ENCODE results near the gene PLEKHG5. TPM values are rescaled to one million over a fixed set of nuclear protein-coding genes. Genes with fewer than 3 reads are reported as not detected.

The PLEKHG5 gene
- polyA plus RNA-seq, 2 of the 4 experiments (the other 2 are of a cell fraction) = 0.84 to 3.1 TPM

GRCh38 chr1:6423321-6423999 lies 68.0 kb downstream of the PLEKHG5 start:
- POLR2A ChIA-PET = no interaction called here
- no peak for FAIRE-seq

GRCh38 chr1:6421266-6421665 lies 70.2 kb downstream of the PLEKHG5 start:
- Histone ChIP-seq H3K4me3 (no peak overlapping the region), H3K9me3 (no peaks in the 10 kb centered on the region), H3K4me2 (no peak overlapping the region), H3K27ac (no peak overlapping the region), H3K4me1 (peaks cover 17% of the 10 kb centered on the region)
- CTCF ChIA-PET = interaction anchor here (1.3 to 6.8 kb wide), 4 partner anchors 16 to 72 kb away, joined by 3 to 96 read pairs (median 28); no protein-coding TSS in a partner anchor
- TF ChIP-seq POLR2A (IDR thresholded peaks at IDR 0.05; ENCODE audit: low read length) = no peak
- TF ChIP-seq MAFK (IDR thresholded peaks at IDR 0.05; ENCODE audit: partially characterized antibody) = no peak
- TF ChIP-seq CTCF (IDR thresholded peaks at IDR 0.05) = no peak
- 73% methylated on average over 4 of the region's 4 CpGs for WGBS (ENCODE audit: missing lambda C conversion rate)
- no peak for DNase-seq (ENCODE audit: low read depth in 1 of 2, low spot score in 1 of 2)
- no peak for FAIRE-seq
- no peak for ATAC-seq
- POLR2A ChIA-PET = no interaction called here

More at GRCh38 chr1:6423321-6423999, 68.0 kb downstream of the PLEKHG5 start:
- ATAC-seq (peak; percentile 60 to 78), DNase-seq (ENCODE audit: low read depth in 1 of 2, low spot score in 1 of 2) (peak in 1 of 2 experiments; percentile 52)
- WGBS (ENCODE audit: missing lambda C conversion rate) = 8% methylated on average over 11 of the region's 24 CpGs
- H3K4me2 ChIP-seq = peak overlapping the region; percentile 82
- peak overlapping the region; percentile 35; the same call in 2 of the 3 replicates for H3K4me3 ChIP-seq
- peaks cover 19% of the 10 kb centered on the region for H3K4me1 ChIP-seq
- peak overlapping the region in 1 of 2 experiments; percentile 38; a peak in 1 of 6 replicates for H3K27ac ChIP-seq
- no peak for TF ChIP-seq CEBPB (IDR thresholded peaks at IDR 0.05)
- TF ChIP-seq CBX8 (IDR thresholded peaks at IDR 0.05) = no peak
- TF ChIP-seq, protein P1, sequence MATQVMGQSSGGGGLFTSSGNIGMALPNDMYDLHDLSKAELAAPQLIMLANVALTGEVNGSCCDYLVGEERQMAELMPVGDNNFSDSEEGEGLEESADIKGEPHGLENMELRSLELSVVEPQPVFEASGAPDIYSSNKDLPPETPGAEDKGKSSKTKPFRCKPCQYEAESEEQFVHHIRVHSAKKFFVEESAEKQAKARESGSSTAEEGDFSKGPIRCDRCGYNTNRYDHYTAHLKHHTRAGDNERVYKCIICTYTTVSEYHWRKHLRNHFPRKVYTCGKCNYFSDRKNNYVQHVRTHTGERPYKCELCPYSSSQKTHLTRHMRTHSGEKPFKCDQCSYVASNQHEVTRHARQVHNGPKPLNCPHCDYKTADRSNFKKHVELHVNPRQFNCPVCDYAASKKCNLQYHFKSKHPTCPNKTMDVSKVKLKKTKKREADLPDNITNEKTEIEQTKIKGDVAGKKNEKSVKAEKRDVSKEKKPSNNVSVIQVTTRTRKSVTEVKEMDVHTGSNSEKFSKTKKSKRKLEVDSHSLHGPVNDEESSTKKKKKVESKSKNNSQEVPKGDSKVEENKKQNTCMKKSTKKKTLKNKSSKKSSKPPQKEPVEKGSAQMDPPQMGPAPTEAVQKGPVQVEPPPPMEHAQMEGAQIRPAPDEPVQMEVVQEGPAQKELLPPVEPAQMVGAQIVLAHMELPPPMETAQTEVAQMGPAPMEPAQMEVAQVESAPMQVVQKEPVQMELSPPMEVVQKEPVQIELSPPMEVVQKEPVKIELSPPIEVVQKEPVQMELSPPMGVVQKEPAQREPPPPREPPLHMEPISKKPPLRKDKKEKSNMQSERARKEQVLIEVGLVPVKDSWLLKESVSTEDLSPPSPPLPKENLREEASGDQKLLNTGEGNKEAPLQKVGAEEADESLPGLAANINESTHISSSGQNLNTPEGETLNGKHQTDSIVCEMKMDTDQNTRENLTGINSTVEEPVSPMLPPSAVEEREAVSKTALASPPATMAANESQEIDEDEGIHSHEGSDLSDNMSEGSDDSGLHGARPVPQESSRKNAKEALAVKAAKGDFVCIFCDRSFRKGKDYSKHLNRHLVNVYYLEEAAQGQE (IDR thresholded peaks at IDR 0.05) = no peak
- no peak for TF ChIP-seq HOXB5 (CRISPR knock-in tag; IDR thresholded peaks at IDR 0.05)
- no peak for TF ChIP-seq GATA3 (IDR thresholded peaks at IDR 0.05; ENCODE audit: borderline replicate concordance)
- TF ChIP-seq, protein P2, sequence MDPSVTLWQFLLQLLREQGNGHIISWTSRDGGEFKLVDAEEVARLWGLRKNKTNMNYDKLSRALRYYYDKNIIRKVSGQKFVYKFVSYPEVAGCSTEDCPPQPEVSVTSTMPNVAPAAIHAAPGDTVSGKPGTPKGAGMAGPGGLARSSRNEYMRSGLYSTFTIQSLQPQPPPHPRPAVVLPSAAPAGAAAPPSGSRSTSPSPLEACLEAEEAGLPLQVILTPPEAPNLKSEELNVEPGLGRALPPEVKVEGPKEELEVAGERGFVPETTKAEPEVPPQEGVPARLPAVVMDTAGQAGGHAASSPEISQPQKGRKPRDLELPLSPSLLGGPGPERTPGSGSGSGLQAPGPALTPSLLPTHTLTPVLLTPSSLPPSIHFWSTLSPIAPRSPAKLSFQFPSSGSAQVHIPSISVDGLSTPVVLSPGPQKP (IDR thresholded peaks at IDR 0.05; ENCODE audit: low read depth, low read length) = no peak
- TF ChIP-seq ZFP36 (IDR thresholded peaks at IDR 0.05; ENCODE audit: borderline replicate concordance, partially characterized antibody) = no peak
- no peak for TF ChIP-seq RFX5 (IDR thresholded peaks at IDR 0.05)
- TF ChIP-seq CTCF (IDR thresholded peaks at IDR 0.05) = peak; percentile 54
- no peak for TF ChIP-seq FOSB (CRISPR knock-in tag; IDR thresholded peaks at IDR 0.05)
- peak in 1 of 2 experiments; percentile 21; a peak in 2 of 5 replicates for TF ChIP-seq RAD21 (conservative IDR thresholded peaks at IDR 0.05 in 1 of 2, IDR thresholded peaks at IDR 0.05 in 1 of 2)
- no peaks in the 10 kb centered on the region for H3K9me3 ChIP-seq
- CTCF ChIA-PET = interaction anchor here (0.7 to 6.8 kb wide), 19 partner anchors 9 to 219 kb away, joined by 3 to 96 read pairs (median 4); no protein-coding TSS in a partner anchor
